Activated CD4-positive, alpha-beta T cell treated with anti-CD3 and anti-CD28 coated beads for 24 hours (primary cell): ENCODE measurements around the gene FAM186B.

Experiments used
- DNase-seq, 2 donors: peaks; one replicate each; pipeline ENCODE4 v3.0.0-alpha.2; 2020; ENCODE audit warnings: low read depth in 2 of 2

The FAM186B gene

DNA sequence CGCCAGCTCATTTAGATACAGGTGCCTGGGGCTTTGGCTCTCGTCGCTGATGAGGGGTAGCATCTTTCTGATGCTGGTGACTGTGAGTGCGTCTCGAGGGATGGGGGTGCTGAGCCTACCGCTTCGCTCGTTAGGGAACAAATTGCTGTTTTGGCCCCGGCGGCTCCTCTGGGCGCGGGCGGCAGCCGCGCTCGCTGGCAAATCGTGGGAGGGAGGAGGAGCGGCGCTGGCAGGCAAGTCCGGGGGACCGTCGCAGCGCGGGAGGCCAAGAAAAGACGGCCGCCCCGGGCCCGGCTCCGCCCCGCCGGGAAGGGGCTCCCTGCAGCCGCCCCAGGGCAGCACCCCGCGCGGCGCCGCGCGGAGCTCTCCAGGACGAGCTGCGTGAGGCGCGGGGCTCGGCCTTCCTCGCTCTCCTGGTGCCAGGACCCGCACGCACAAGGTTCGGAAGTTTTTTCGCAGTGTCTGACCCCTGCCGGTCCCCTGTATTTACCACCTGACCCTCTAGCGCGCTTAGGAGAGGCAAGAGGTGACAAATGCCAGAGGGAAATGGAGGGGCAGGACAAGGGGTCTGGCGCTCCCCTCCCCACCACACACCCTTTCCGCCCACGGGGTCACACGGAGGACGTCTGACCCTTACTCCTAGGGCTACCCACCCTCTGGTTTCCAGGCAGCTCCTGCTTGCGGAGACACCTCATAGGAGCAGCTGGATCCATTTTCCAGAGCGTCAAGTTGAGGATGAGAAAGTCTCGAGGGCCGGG is 67.5 kb downstream of the FAM186B start:
- no peak for DNase-seq
